RWPE1 (cell line): ENCODE results near the gene P2RY2.

Source experiments
- CTCF ChIA-PET: fragments of 350-600 bp; sonication (Branson Sonifier 250); formaldehyde crosslinking; extraction: SDS; loops from one replicate; lab custom pipeline; 2021; lab: Yijun Ruan, JAX
- POLR2A ChIA-PET: fragments of 400-600 bp; formaldehyde crosslinking; extraction: SDS; loops from one replicate; lab custom pipeline; 2020; ENCODE audit warnings: antibody characterized with exemption; ENCODE audit not compliant: low non-redundant PET; lab: Yijun Ruan, JAX
- DNase-seq: peaks from one replicate; pipeline ENCODE4 v3.0.0; 2012; ENCODE audit warnings: low spot score
- H3K27ac ChIP-seq: fragments of 450-650 bp; 2 replicates; pipeline ENCODE4 v1.5.1; 2017
- CTCF ChIP-seq: fragments of 450-650 bp; conservative IDR thresholded peaks from 2 replicates; pipeline ENCODE4 v1.5.1; 2017; ENCODE audit warnings: low read depth, mild to moderate bottlenecking

Gene P2RY2

DNA sequence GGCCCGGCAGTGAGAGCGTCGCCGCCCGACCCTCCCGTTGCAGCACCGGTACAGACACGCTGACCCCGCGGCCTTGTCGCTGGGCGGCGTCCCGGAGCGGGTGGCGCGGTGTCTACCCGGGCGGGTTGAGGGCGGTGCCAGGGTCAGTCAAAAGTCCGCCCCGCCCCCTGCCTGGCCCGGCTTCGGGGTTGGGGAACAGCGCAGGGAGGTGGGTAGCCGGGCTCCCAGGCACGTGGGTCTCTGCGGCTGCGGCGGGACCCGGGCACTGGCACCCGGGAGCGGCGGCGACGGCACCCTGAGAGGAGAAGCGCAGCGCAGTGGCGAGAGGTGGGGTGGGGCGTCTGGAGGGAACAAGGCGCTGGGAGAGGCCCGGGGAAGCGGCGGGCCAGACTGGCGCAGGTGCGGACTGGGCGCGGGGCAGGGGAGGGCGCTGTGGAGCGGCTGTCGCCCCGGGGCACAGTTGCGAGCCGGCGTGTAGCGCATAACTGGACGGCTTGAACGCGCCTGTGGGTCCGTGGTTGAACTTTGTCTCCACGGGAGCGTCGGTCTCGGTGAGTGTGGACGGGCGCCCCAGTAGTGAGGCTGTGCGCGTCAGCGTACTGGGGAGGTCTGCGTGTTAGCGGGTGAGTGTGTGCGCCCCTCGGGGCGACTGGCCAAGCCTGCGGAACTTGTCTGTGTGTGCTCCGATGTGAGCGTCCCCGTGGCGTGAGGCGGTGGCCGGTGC is at the start of gene P2RY2:
Gene P2RY2, plus strand, starts transcription at position 176 of the 724 bp plus-strand sequence. CDS start 15,879 bp downstream, outside the sequence.
- peak within 1 kb of the TSS; percentile 55 for H3K27ac ChIP-seq
- DNase-seq: peak; percentile 68
- POLR2A ChIA-PET: interaction anchor here (0.5 to 0.6 kb wide), 2 partner anchors 32 to 76 kb away, joined by 4 read pairs; partner anchors contain the start of gene FCHSD2

DNA sequence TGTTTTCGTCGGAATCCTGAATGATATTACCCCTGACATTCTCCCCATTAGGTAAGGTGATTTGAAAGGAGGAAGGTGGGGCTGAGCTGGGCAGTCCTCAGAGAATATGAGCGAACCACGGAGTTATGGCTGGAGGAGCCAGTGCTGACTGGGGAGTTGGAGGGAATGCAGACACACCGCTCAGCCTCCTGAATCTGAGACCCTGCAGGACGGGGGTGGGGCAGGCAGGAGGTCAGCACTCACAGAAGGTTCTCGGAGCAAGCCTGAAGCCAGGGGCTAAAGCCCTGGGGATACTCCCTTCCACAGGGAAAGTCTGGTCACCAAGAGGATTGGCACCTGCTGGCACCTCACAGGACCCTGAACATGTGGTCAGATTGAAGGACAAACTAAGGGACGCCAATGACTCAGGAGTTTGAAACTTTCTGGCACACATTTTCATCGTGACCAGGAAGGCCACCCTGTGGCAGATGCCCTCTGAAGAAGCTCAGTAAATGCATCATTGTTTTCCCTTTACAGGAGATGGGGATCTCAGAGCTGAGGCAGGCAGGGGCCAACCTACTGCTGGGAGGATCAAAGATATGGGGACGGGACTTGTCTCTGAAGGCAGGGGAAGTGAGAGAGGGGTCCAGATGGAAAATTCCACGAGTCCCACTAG is 49.0 kb upstream of the P2RY2 start:
- TF ChIP-seq CTCF: no peak
- no peak for DNase-seq
- no peak overlapping the region for H3K27ac ChIP-seq
- CTCF ChIA-PET: interaction anchor here (0.6 to 0.7 kb wide), 3 partner anchors 12 to 540 kb away, joined by 4 read pairs; no protein-coding TSS in a partner anchor
- POLR2A ChIA-PET: no interaction called here

More for the DNA sequence above, at the start of gene P2RY2:
- TF ChIP-seq CTCF: peak; percentile 58
- CTCF ChIA-PET: interaction anchor here (0.6 to 1.2 kb wide), 6 partner anchors 10 to 533 kb away, joined by 3 to 8 read pairs (median 4); no protein-coding TSS in a partner anchor

DNA sequence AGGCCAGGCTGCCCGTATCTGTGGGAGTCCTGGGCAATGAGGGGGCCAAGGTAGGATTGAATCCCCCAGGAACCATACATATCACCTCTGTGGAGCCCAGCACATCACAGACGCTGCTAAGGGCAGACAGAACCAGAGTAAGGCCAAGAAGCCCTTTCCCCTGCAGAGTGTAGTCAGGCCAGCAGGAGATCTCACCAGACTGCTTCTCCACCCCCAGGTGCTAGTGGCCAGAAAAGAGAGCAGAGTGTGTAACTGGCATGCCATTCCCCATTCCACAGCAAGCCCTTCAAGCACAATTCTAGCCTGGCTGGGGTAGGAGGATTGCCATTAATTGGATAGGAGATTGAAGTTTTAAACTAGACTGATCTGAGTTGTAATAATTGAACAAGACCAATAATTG is 47.9 kb upstream of the P2RY2 start:
- no peak for DNase-seq
- ChIA-PET CTCF (interaction anchor here (0.6 to 0.9 kb wide), 2 partner anchors 28 to 56 kb away, joined by 4 to 5 read pairs; no protein-coding TSS in a partner anchor), POLR2A (interaction anchor here (0.6 kb wide), 1 partner anchor 78 kb away, joined by 7 read pairs; no protein-coding TSS in a partner anchor)
- no peak overlapping the region for H3K27ac ChIP-seq
- no peak for TF ChIP-seq CTCF

- POLR2A ChIA-PET: interaction anchor here (0.7 kb wide), 1 partner anchor 11 kb away, joined by 5 read pairs; no protein-coding TSS in a partner anchor
- no peak for DNase-seq
- no peak overlapping the region for H3K27ac ChIP-seq
- TF ChIP-seq CTCF: no peak
- CTCF ChIA-PET: no interaction called here
These were observed 46.5 kb upstream of the P2RY2 start for GRCh38 chr11:73171436-73172161.

DNA sequence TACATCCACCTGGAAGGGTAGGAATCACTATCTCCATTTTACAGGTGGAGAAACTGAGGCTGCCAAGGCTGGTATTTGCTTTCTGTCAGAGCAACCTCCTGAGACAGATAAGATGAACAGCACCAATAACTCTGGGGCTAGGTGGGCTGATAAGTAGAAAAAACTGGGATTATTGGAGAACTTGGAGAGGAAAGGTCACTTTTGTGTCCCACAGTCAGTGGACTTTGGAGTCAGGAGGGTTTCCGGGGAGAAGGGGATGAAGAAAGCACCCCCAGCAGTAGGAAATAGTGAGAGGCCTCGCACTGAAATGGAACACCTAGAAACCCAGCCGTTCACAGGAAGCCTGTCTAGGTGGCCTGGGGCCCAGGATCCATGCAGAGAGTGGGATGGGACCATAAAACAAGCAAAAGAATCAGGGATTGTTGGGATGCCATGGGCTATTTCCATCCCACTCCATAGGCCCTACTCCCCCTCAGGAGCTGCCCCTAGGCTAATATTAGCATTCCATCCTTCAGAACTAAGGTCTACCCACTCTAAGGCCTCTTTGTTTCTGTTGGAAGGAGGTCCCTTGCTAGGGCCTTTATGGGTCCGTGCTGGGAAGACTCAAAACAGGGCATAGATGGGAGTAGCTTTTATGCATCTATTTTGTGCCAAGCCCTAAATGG is 45.0 kb upstream of the P2RY2 start:
- ChIA-PET POLR2A (no interaction called here), CTCF (interaction anchor here (0.6 kb wide), 1 partner anchor 248 kb away, joined by 3 read pairs; no protein-coding TSS in a partner anchor)
- TF ChIP-seq CTCF: no peak
- DNase-seq: no peak
- H3K27ac ChIP-seq: no peak overlapping the region
